PC-9 (cell line): Measurements from ENCODE around the gene PSMA7.

Source experiments
- EZH2 ChIP-seq: fragments of 200-600 bp; sonication (generic); IDR thresholded peaks from 2 replicates; pipeline ENCODE4 v1.8.0; 2017; ENCODE audit warnings: antibody characterized with exemption, low read depth
- TF ChIP-seq, protein P1 (sequence below): fragments of 200-600 bp; sonication (generic); conservative IDR thresholded peaks from 2 replicates; pipeline ENCODE4 v1.6.1; 2017; ENCODE audit warnings: mixed run types, antibody characterized with exemption, mild to moderate bottlenecking, moderate library complexity

DNA sequence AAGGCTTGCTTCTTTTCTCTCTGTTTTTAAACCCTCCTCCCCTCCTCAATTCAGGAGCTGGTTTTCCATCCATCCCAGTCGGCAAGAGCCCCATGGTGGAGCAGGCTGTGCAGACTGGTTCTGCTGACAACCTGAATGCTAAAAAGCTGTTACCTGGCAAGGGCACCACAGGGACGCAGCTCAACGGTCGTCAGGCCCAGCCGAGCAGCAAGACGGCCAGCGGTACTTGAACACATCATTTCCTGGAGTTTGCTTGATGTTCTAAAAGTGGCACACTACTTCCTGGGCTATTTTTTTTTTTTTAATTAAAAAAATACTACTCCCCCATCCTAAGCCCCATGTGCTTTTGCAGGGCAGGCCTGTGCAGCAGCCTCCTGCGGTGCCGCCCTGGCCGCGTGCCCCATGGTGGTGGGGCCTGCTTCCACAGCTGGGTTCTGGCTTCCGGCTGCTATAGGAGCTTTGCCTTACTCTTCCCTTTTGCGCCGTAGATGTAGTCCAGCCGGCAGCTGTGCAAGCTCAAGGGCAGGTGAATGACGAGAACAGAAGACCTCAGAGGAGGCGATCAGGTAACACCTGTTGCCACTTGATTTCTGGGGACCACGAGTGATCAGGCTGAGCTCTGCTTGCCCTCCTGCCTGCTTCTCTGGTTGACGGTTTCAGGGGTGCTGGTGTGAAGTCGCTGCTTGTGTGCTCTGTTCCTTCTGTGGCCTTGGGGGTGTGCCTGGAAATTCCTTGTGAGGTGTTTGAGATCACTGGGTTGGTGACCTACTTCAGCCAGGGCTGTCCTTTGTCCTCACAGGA, 13.3 kb downstream of the PSMA7 start:
- no peak for TF ChIP-seq EZH2
- TF ChIP-seq, protein P1, sequence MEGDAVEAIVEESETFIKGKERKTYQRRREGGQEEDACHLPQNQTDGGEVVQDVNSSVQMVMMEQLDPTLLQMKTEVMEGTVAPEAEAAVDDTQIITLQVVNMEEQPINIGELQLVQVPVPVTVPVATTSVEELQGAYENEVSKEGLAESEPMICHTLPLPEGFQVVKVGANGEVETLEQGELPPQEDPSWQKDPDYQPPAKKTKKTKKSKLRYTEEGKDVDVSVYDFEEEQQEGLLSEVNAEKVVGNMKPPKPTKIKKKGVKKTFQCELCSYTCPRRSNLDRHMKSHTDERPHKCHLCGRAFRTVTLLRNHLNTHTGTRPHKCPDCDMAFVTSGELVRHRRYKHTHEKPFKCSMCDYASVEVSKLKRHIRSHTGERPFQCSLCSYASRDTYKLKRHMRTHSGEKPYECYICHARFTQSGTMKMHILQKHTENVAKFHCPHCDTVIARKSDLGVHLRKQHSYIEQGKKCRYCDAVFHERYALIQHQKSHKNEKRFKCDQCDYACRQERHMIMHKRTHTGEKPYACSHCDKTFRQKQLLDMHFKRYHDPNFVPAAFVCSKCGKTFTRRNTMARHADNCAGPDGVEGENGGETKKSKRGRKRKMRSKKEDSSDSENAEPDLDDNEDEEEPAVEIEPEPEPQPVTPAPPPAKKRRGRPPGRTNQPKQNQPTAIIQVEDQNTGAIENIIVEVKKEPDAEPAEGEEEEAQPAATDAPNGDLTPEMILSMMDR, result no peak
